ENCODE results near the gene PRCD.
A peak's percentile ranks its signal among the peaks of the same experiment; 100 is the strongest.

PRCD gene

DNA sequence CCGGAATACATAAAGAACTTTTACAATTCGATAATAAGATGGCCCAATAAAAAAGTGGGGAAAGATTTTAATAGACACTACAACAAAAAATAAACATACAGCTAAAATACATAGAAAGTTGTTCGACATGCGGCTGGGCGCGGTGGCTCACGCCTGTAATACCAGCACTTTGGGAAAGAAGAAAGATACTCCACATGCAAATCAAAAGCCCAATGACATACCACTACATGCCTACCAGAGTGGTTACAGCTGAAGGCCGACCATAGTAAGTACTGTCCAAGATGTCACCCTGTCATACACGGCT is 9.3 kb downstream of the PRCD start:
- no peak for TF ChIP-seq CTCF (conservative IDR thresholded peaks at IDR 0.05; ENCODE audit: low read depth, low read length)
- DNase-seq (ENCODE audit: low read depth), result no peak
- no peak overlapping the region for H3K4me3 ChIP-seq (ENCODE audit: low read depth, low read length)

DNA sequence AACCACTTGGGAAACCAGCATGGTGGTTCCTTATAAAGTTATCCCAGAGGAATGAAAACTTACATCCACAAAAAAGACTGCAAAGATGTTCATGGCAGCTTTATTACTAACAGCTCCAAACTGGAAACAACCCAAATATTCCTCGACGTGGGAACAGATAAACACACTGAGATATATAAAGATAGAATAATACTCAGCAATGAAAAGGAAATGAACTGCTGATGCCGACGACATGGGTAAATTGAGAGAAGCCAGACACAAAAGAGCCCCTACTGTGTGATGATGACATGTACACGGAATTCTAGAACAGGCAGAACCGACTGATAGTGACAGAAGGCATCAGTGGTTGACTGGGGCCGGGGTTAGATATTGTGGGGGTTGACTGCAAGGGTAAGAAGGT is 9.7 kb downstream of the PRCD start:
- no peak for DNase-seq (ENCODE audit: low read depth)
- no peak overlapping the region for H3K4me3 ChIP-seq (ENCODE audit: low read depth, low read length)
- TF ChIP-seq CTCF (conservative IDR thresholded peaks at IDR 0.05; ENCODE audit: low read depth, low read length), result no peak

DNA sequence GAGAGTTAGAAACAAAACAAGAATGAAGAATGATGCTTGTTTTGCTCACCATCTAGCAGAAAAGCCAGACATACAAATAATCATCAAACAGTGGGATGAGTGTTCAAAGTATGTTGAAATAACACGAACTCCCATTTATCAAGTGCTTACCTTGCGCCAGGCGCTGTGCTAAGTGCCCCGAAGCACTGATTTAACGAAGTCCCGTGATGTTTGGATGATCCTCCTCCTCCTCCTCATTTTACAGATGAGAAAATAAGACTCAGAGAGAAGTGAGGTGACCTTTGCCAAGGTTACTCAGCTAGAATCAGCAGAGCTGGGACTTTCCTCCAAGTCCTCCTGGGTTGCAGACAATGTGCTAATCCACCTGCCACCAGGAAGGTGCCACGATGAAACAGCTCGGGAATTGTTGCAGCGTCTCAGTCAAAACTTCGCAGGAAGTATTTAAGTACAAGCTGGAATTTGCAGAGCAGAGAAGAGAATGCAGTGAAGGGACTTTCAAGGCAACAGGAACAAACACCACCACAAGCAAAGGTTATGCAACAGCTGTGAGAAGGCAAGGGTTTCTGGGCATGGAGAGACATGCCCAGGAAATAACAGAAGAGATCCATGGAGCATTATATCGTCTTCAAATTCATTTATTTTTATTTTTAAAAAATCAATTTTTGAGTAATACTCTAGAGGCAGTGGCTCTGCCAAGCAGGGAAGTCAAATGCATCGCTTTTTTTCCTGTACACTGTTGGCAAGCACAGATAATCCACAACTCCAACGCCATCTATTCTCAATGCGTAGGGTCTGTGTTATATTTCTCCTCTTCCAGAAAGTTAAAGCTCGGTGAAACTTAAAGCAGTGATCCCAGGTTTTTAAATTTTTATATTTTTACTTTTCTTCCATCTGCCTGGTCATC is 11.1 kb downstream of the PRCD start:
- no peak overlapping the region for H3K4me3 ChIP-seq (ENCODE audit: low read depth, low read length)
- TF ChIP-seq CTCF (conservative IDR thresholded peaks at IDR 0.05; ENCODE audit: low read depth, low read length), result no peak
- DNase-seq (ENCODE audit: low read depth), result peak; percentile 81

DNA sequence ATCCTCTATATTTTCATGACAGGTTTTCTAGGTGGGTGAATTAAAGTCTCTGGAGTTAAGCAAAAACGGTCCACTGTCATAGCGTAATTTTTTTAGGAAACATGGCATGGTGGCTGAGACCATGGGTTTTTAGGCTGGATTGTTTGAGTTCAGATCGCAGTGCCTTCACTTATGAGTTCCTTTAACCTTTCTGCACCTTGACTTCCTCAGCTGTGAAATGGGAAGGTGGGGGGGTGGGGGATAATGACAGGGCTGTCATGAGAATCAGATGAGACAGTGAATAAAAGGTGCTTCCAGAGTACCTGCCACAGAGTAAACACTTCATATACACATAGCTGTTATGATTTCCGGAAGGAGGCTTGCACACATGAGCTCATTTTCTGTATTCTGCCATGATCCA is 11.8 kb downstream of the PRCD start:
- no peak overlapping the region for H3K4me3 ChIP-seq (ENCODE audit: low read depth, low read length)
- no peak for TF ChIP-seq CTCF (conservative IDR thresholded peaks at IDR 0.05; ENCODE audit: low read depth, low read length)
- no peak for DNase-seq (ENCODE audit: low read depth)

- no peak for TF ChIP-seq CTCF (conservative IDR thresholded peaks at IDR 0.05; ENCODE audit: low read depth, low read length)
- no peak for DNase-seq (ENCODE audit: low read depth)
- H3K4me3 ChIP-seq (ENCODE audit: low read depth, low read length), result no peak overlapping the region
Observed at GRCh38 chr17:76553178-76553908, 13.5 kb downstream of the PRCD start.

DNA sequence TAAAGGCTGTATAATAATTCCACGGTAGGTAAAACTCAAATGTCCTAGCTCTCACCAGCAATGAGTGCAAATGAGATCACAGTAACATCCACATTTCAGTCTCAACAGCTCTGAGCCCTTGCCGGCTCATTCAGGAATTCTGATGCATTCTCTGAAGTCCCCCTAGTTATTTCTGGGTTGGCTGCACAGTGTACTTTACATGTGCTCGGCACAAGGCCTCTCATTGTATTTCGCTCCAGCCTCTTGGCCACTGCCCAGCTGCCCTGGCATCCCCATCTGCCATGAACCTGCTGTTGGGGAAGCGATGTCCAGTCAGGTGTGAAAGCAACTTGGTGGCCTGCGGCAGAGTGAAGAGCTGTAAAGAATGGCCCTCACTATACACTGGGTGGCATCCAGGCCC is 14.3 kb downstream of the PRCD start:
- no peak for DNase-seq (ENCODE audit: low read depth)
- no peak overlapping the region for H3K4me3 ChIP-seq (ENCODE audit: low read depth, low read length)
- TF ChIP-seq CTCF (conservative IDR thresholded peaks at IDR 0.05; ENCODE audit: low read depth, low read length), result no peak

Measured in choroid plexus epithelial cell (primary cell).